Lower leg skin (tissue), 4 donors: ENCODE data around the gene UBE2Z. TPM values are rescaled to one million over a fixed set of nuclear protein-coding genes. Genes with fewer than 3 reads are reported as not detected.

Experiments used
- DNase-seq, 2 donors: peaks; one replicate each; pipeline ENCODE4 v3.0.0-alpha.2; 2019; ENCODE audit warnings: low spot score in 2 of 2
- H3K4me3 ChIP-seq: fragments of 200-600 bp; sonication (generic); 2 replicates; pipeline ENCODE4 v1.5.1; 2017; ENCODE audit warnings: mild to moderate bottlenecking, low read depth; ENCODE audit not compliant: poor library complexity, severe bottlenecking
- CTCF ChIP-seq, 3 donors: fragments of 450-650 bp; IDR thresholded peaks; one replicate each; pipeline ENCODE4 v1.5.1; 2016; ENCODE audit warnings: antibody characterized with exemption in 3 of 3, mild to moderate bottlenecking in 3 of 3, moderate library complexity in 2 of 3
- POLR2A ChIP-seq, 2 donors: fragments of 450-650 bp; IDR thresholded peaks; one replicate each; pipeline ENCODE4 v1.6.1; 2016 to 2017; ENCODE audit warnings: antibody characterized with exemption in 2 of 2, mild to moderate bottlenecking in 1 of 2, moderate library complexity in 1 of 2
- WGBS, 2 donors: methylation state at CpG; one replicate each; pipeline ENCODE4 v1.1.5; 2018; 5-methylcytosine and 5-hydroxymethylcytosine counted together
- intact Hi-C: fragments of 100-400 bp; cut with DNase I; formaldehyde crosslinking; loops from one replicate; pipeline ENCODE4 v1.15.0; 2023; ENCODE audit warnings: low total_unique reads
- total RNA-seq, 4 donors: library from RNA; depleted of rRNA; stranded (reverse); fragments of >200 nt; gene quantifications; one replicate each; pipeline ENCODE4 v1.1.0, GENCODE V29; 2016

The UBE2Z gene
- total RNA-seq, 4 donors from 2014 or later: 60.0 to 66.7 (median 64.9) TPM

- TF ChIP-seq POLR2A (IDR thresholded peaks at IDR 0.05): no peak
- TF ChIP-seq CTCF (IDR thresholded peaks at IDR 0.05): no peak
- no peak overlapping the region for H3K4me3 ChIP-seq
- DNase-seq: no peak
- WGBS, 2 donors: 27 to 36% methylated on average over 5 of the region's 5 CpGs
- intact Hi-C loops: no loop called here
Measured at GRCh38 chr17:48952904-48953303, 44.7 kb downstream of the UBE2Z start.

GRCh38 chr17:48954300-48954755 lies 46.1 kb downstream of the UBE2Z start:
- TF ChIP-seq POLR2A (IDR thresholded peaks at IDR 0.05) (no peak), CTCF (IDR thresholded peaks at IDR 0.05) (no peak)
- intact Hi-C loops: no loop called here
- no peak for DNase-seq
- H3K4me3 ChIP-seq: no peak overlapping the region
- 40 to 43% methylated on average over 7 of the region's 7 CpGs for WGBS, 2 donors

- 28 to 29% methylated on average over 11 of the region's 11 CpGs for whole genome bisulfite sequencing, 2 donors
- TF ChIP-seq CTCF (IDR thresholded peaks at IDR 0.05): no peak
- no peak for TF ChIP-seq POLR2A (IDR thresholded peaks at IDR 0.05)
- intact Hi-C loops: no loop called here
Measured at GRCh38 chr17:48960834-48961515, 52.8 kb downstream of the UBE2Z start.

GRCh38 chr17:48961516-48962233 lies 53.5 kb downstream of the UBE2Z start:
- DNase-seq: no peak
- WGBS, 2 donors: 35 to 41% methylated on average over 10 of the region's 10 CpGs
- TF ChIP-seq POLR2A (IDR thresholded peaks at IDR 0.05) (no peak), CTCF (IDR thresholded peaks at IDR 0.05) (no peak)
- no peak overlapping the region for H3K4me3 ChIP-seq
- intact Hi-C loops: no loop called here

More at GRCh38 chr17:48960834-48961515, 52.8 kb downstream of the UBE2Z start:
- H3K4me3 ChIP-seq: no peak overlapping the region
- no peak for DNase-seq

GRCh38 chr17:48970224-48970623 lies 62.0 kb downstream of the UBE2Z start:
- intact Hi-C loops: no loop called here
- no peak for TF ChIP-seq POLR2A (IDR thresholded peaks at IDR 0.05)
- no peak for TF ChIP-seq CTCF (IDR thresholded peaks at IDR 0.05)
- WGBS, 2 donors: 35 to 39% methylated on average over 4 of the region's 4 CpGs
- no peak overlapping the region for H3K4me3 ChIP-seq
- no peak for DNase-seq
